ENCODE results near the gene RCBTB1. TPM values are rescaled to one million over a fixed set of nuclear protein-coding genes. Genes with fewer than 3 reads are reported as not detected.

RCBTB1 gene
- total RNA-seq, 1 experiment from 2014 or later: 14.8 TPM

DNA sequence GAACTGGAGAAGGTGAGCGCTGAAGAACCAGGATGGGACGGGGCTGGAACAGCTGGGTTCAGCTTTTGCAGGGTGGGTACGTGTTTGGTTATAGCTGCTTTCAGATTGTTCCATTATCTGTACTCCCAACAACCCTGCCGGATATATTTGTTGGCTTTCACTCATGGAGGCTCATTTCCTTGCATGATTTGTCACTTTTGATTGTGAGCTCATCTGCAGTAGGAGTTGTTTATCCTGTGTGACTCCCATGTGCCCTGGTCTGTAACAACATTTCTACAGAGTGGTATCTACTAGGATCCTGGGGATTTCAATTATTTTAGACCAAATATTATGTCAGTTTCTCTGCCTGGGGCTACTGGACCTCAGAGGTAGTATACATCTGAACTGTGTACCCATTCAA is 48.4 kb upstream of the RCBTB1 start:
- no peaks in the 10 kb centered on the region for H3K27me3 ChIP-seq (ENCODE audit: control insufficient read depth, insufficient read depth, low read length)
- no TSS peak for BruUV-seq (replicated peaks)
- H3K27ac ChIP-seq (ENCODE audit: low read length): no peak overlapping the region
- intact Hi-C loops (cut with micrococcal nuclease; ENCODE audit: unreplicated experiment) (no loop called here), in situ Hi-C loops (cut with HindIII; ENCODE audit: low pct_unique_long_range_greater_than_20kb, low sequenced_read_pairs) (no loop called here)
- ChIA-PET POLR2A (no interaction called here), CTCF (no interaction called here)
- H3K9me3 ChIP-seq (ENCODE audit: control insufficient read depth, insufficient read depth, low read depth, low read length): no peaks in the 10 kb centered on the region
- H3K36me3 ChIP-seq (ENCODE audit: control insufficient read depth, insufficient read depth, low read length): no peaks in the 10 kb centered on the region
- no peaks in the 10 kb centered on the region for H3K4me1 ChIP-seq (ENCODE audit: control insufficient read depth, insufficient read depth, low read length)
- ATAC-seq (no peak), DNase-seq (ENCODE audit: low read depth, low spot score) (no peak)
- H3K4me3 ChIP-seq (ENCODE audit: low read depth in 2 of 2, low read length in 2 of 2): no peak overlapping the region
- TF ChIP-seq TCF7L2 (IDR thresholded peaks at IDR 0.05; ENCODE audit: low read depth, low read length) (no peak), POLR2AphosphoS5 (IDR thresholded peaks at IDR 0.05; ENCODE audit: low read depth, low read length) (no peak), SIN3A (IDR thresholded peaks at IDR 0.05; ENCODE audit: borderline replicate concordance, insufficient read depth, low read depth, low read length) (no peak)
- TF ChIP-seq, protein P1, sequence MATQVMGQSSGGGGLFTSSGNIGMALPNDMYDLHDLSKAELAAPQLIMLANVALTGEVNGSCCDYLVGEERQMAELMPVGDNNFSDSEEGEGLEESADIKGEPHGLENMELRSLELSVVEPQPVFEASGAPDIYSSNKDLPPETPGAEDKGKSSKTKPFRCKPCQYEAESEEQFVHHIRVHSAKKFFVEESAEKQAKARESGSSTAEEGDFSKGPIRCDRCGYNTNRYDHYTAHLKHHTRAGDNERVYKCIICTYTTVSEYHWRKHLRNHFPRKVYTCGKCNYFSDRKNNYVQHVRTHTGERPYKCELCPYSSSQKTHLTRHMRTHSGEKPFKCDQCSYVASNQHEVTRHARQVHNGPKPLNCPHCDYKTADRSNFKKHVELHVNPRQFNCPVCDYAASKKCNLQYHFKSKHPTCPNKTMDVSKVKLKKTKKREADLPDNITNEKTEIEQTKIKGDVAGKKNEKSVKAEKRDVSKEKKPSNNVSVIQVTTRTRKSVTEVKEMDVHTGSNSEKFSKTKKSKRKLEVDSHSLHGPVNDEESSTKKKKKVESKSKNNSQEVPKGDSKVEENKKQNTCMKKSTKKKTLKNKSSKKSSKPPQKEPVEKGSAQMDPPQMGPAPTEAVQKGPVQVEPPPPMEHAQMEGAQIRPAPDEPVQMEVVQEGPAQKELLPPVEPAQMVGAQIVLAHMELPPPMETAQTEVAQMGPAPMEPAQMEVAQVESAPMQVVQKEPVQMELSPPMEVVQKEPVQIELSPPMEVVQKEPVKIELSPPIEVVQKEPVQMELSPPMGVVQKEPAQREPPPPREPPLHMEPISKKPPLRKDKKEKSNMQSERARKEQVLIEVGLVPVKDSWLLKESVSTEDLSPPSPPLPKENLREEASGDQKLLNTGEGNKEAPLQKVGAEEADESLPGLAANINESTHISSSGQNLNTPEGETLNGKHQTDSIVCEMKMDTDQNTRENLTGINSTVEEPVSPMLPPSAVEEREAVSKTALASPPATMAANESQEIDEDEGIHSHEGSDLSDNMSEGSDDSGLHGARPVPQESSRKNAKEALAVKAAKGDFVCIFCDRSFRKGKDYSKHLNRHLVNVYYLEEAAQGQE (IDR thresholded peaks at IDR 0.05; ENCODE audit: insufficient read depth in 1 of 2, low read depth in 2 of 2, low read length in 1 of 2): no peak
- TF ChIP-seq, protein P2, sequence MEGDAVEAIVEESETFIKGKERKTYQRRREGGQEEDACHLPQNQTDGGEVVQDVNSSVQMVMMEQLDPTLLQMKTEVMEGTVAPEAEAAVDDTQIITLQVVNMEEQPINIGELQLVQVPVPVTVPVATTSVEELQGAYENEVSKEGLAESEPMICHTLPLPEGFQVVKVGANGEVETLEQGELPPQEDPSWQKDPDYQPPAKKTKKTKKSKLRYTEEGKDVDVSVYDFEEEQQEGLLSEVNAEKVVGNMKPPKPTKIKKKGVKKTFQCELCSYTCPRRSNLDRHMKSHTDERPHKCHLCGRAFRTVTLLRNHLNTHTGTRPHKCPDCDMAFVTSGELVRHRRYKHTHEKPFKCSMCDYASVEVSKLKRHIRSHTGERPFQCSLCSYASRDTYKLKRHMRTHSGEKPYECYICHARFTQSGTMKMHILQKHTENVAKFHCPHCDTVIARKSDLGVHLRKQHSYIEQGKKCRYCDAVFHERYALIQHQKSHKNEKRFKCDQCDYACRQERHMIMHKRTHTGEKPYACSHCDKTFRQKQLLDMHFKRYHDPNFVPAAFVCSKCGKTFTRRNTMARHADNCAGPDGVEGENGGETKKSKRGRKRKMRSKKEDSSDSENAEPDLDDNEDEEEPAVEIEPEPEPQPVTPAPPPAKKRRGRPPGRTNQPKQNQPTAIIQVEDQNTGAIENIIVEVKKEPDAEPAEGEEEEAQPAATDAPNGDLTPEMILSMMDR (IDR thresholded peaks at IDR 0.05): no peak

DNA sequence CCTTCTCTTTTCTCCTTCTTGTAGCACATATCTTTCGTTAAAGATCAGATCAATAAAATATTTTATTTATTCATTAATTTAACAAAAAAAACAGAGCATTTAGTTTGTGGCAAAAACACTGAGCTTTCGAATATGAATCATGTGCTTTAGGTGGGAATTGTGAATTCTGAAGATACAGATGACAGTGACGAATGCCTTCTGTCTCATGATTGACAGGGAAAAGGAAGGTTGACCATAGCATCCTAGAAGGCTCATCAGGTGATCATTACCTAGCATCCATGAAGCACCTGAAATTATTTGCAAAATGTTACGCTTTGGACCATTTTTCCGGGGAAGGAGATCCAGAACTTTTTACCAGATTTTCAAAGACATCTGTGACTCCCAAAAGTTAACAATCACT is 46.8 kb upstream of the RCBTB1 start:
- H3K4me1 ChIP-seq (ENCODE audit: control insufficient read depth, insufficient read depth, low read length): no peaks in the 10 kb centered on the region
- H3K36me3 ChIP-seq (ENCODE audit: control insufficient read depth, insufficient read depth, low read length): no peaks in the 10 kb centered on the region
- TF ChIP-seq, protein P2 (IDR thresholded peaks at IDR 0.05): no peak
- TF ChIP-seq SIN3A (IDR thresholded peaks at IDR 0.05; ENCODE audit: borderline replicate concordance, insufficient read depth, low read depth, low read length) (no peak), POLR2AphosphoS5 (IDR thresholded peaks at IDR 0.05; ENCODE audit: low read depth, low read length) (no peak)
- TF ChIP-seq, protein P1 (IDR thresholded peaks at IDR 0.05; ENCODE audit: insufficient read depth in 1 of 2, low read depth in 2 of 2, low read length in 1 of 2): no peak
- in situ Hi-C loops (cut with HindIII; ENCODE audit: low pct_unique_long_range_greater_than_20kb, low sequenced_read_pairs) (no loop called here), intact Hi-C loops (cut with micrococcal nuclease; ENCODE audit: unreplicated experiment) (no loop called here)
- BruUV-seq (replicated peaks): no TSS peak
- ChIA-PET POLR2A (no interaction called here), CTCF (no interaction called here)
- ATAC-seq (no peak), DNase-seq (ENCODE audit: low read depth, low spot score) (no peak)
- no peaks in the 10 kb centered on the region for H3K27me3 ChIP-seq (ENCODE audit: control insufficient read depth, insufficient read depth, low read length)
- H3K9me3 ChIP-seq (ENCODE audit: control insufficient read depth, insufficient read depth, low read depth, low read length): no peaks in the 10 kb centered on the region
- no peak overlapping the region for H3K4me3 ChIP-seq (ENCODE audit: low read depth in 2 of 2, low read length in 2 of 2)
- H3K27ac ChIP-seq (ENCODE audit: low read length): no peak overlapping the region
